ENCODE measurements around the gene ZNF32. TPM values are rescaled to one million over a fixed set of nuclear protein-coding genes. Genes with fewer than 3 reads are reported as not detected.

Gene ZNF32
- total and polyA plus RNA-seq, 2 of the 4 experiments (the other 2 are of a cell fraction), result 30.1 to 31.2 TPM

- Histone ChIP-seq H3K18ac (ENCODE audit: low read depth, low read length) (no peak overlapping the region), H4K20me1 (ENCODE audit: insufficient read depth, low read length) (no peaks in the 10 kb centered on the region), H3K27me3 (ENCODE audit: control insufficient read depth, insufficient read depth, low read length) (no peaks in the 10 kb centered on the region), H3K56ac (ENCODE audit: extremely low read depth, insufficient read depth, low read length) (no peak overlapping the region), H3K27ac (ENCODE audit: insufficient read depth, low read length) (no peak overlapping the region), H2BK15ac (ENCODE audit: low read depth, low read length) (no peak overlapping the region), H3K4me3 (ENCODE audit: insufficient read depth, low read depth, low read length) (no peak overlapping the region), H2BK5ac (ENCODE audit: low read depth, low read length, poor library complexity, severe bottlenecking) (no peak overlapping the region), H3K79me1 (ENCODE audit: low read depth in 1 of 2, low read length in 2 of 2) (no peaks in the 10 kb centered on the region), H3K36me3 (ENCODE audit: control insufficient read depth, insufficient read depth, low read length) (no peaks in the 10 kb centered on the region), H4K5ac (ENCODE audit: low read depth, low read length) (no peak overlapping the region), H3K9me3 (ENCODE audit: control insufficient read depth, insufficient read depth, low read length) (no peaks in the 10 kb centered on the region), H3K14ac (replicated peaks; ENCODE audit: low read depth, low read length) (no peak overlapping the region), H2AK5ac (ENCODE audit: low read depth, low read length) (peak overlapping the region; percentile 47; the same call in 1 of the 2 replicates), H4K91ac (ENCODE audit: insufficient read depth, low read depth, low read length) (0 out of 2 replicates have a peak overlapping the region, but pooled peaks have one; percentile 43), H3K4me2 (ENCODE audit: low read depth, low read length) (no peak overlapping the region), H2AFZ (replicated peaks; ENCODE audit: low read length, poor library complexity) (peak overlapping the region; percentile 92), H2BK20ac (ENCODE audit: low read depth, low read length) (no peak overlapping the region), H3K4me1 (ENCODE audit: control insufficient read depth, insufficient read depth, low read length) (peaks cover 8% of the 10 kb centered on the region; the same call in 1 of the 2 replicates), H3K9me1 (ENCODE audit: insufficient read depth, low read length) (no peaks in the 10 kb centered on the region), H3K4ac (ENCODE audit: low read depth, low read length) (no peak overlapping the region), H4K8ac (ENCODE audit: low read depth in 2 of 2, low read length in 2 of 2) (peak overlapping the region; percentile 62 to 85; a peak in 2 of 4 replicates), H3K23ac (ENCODE audit: low read depth, low read length) (no peak overlapping the region; the same call in 1 of the 2 replicates), H2BK120ac (ENCODE audit: low read depth, low read length) (peak overlapping the region; percentile 42; the same call in 1 of the 2 replicates), H2AK9ac (replicated peaks; ENCODE audit: low read depth, low read length, poor library complexity) (no peak overlapping the region), H3K9ac (ENCODE audit: low read depth, low read length) (no peak overlapping the region)
- TF ChIP-seq FOS (IDR thresholded peaks at IDR 0.05; ENCODE audit: low read depth, low read length) (no peak), RAD21 (IDR thresholded peaks at IDR 0.05; ENCODE audit: low read length) (no peak), SMC3 (IDR thresholded peaks at IDR 0.05; ENCODE audit: low read depth, low read length) (no peak), MAFK (IDR thresholded peaks at IDR 0.05; ENCODE audit: low read depth, low read length) (no peak), BHLHE40 (IDR thresholded peaks at IDR 0.05; ENCODE audit: low read depth, low read length) (no peak), CEBPB (IDR thresholded peaks at IDR 0.05; ENCODE audit: low read depth, low read length) (no peak), RFX5 (IDR thresholded peaks at IDR 0.05; ENCODE audit: low read depth, low read length) (no peak), USF2 (IDR thresholded peaks at IDR 0.05; ENCODE audit: low read depth, low read length) (no peak), CHD1 (IDR thresholded peaks at IDR 0.05; ENCODE audit: low read depth, low read length) (no peak), POLR2A (IDR thresholded peaks at IDR 0.05; ENCODE audit: low read depth, low read length) (no peak), MXI1 (IDR thresholded peaks at IDR 0.05; ENCODE audit: borderline replicate concordance, low read depth, low read length) (no peak), MAZ (IDR thresholded peaks at IDR 0.05; ENCODE audit: borderline replicate concordance, low read depth, low read length) (no peak), RCOR1 (IDR thresholded peaks at IDR 0.05; ENCODE audit: insufficient replicate concordance, low read length) (no peak), ELK1 (IDR thresholded peaks at IDR 0.05; ENCODE audit: borderline replicate concordance, low read depth, low read length) (no peak), NFE2L2 (IDR thresholded peaks at IDR 0.05; ENCODE audit: low read depth, low read length) (no peak)
- TF ChIP-seq, protein P1, sequence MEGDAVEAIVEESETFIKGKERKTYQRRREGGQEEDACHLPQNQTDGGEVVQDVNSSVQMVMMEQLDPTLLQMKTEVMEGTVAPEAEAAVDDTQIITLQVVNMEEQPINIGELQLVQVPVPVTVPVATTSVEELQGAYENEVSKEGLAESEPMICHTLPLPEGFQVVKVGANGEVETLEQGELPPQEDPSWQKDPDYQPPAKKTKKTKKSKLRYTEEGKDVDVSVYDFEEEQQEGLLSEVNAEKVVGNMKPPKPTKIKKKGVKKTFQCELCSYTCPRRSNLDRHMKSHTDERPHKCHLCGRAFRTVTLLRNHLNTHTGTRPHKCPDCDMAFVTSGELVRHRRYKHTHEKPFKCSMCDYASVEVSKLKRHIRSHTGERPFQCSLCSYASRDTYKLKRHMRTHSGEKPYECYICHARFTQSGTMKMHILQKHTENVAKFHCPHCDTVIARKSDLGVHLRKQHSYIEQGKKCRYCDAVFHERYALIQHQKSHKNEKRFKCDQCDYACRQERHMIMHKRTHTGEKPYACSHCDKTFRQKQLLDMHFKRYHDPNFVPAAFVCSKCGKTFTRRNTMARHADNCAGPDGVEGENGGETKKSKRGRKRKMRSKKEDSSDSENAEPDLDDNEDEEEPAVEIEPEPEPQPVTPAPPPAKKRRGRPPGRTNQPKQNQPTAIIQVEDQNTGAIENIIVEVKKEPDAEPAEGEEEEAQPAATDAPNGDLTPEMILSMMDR (conservative IDR thresholded peaks at IDR 0.05; ENCODE audit: low read depth, low read length), result no peak
- intact Hi-C loops (cut with micrococcal nuclease), result no loop called here
- BruUV-seq (replicated peaks), result no TSS peak
- ChIA-PET POLR2A (ENCODE audit: unreplicated experiment) (no interaction called here), CTCF (interaction anchor here (0.8 to 2.3 kb wide), 6 partner anchors 8 to 698 kb away, joined by 3 to 6 read pairs (median 3); no protein-coding TSS in a partner anchor)
- WGBS, 2 experiments (ENCODE audit: extremely low coverage in 2 of 2, insufficient read length in 1 of 2), result 80% methylated on average over 2 of the region's 25 CpGs; no CpG with 5 or more reads in 1 of the 2 experiments
- DNase-seq (no peak), ATAC-seq (ENCODE audit: low read depth) (no peak)
- in situ Hi-C loops (cut with MboI; ENCODE audit: low sequenced_read_pairs), result loop anchor here (5.0 kb wide), 1 partner anchor 618 kb away; no protein-coding TSS in a partner anchor
- dilution Hi-C loops (cut with HindIII; ENCODE audit: low sequenced_read_pairs, unreplicated experiment), result no loop called here
These were observed 40.4 kb upstream of the ZNF32 start for GRCh38 chr10:43689007-43689491.
